HG03025 (cell line): ENCODE measurements around the gene CENPK.
"Not testable (repeated sequence)": the region's sequence is repeated elsewhere in the genome, so short reads cannot be mapped to it uniquely, and the experiment has no call there.

Experiments
- ATAC-seq: cut with Tn5 transposase; IDR thresholded peaks from one replicate; pipeline ENCODE4 v1.9.1; 2021; ENCODE audit warnings: mild to moderate bottlenecking, moderate library complexity; ENCODE audit not compliant: unreplicated experiment, low FRiP score

CENPK gene

GRCh38 chr5:65562731-65563701 is at the start of gene CENPK, which contains the start of gene PPWD1:
CENPK (minus strand) TSS chr5:65563168; CDS start chr5:65554907, 8,261 bp downstream.
PPWD1 (plus strand) TSS chr5:65563296; CDS start chr5:65563311, 15 bp downstream.
- peak; percentile 99 for ATAC-seq

DNA sequence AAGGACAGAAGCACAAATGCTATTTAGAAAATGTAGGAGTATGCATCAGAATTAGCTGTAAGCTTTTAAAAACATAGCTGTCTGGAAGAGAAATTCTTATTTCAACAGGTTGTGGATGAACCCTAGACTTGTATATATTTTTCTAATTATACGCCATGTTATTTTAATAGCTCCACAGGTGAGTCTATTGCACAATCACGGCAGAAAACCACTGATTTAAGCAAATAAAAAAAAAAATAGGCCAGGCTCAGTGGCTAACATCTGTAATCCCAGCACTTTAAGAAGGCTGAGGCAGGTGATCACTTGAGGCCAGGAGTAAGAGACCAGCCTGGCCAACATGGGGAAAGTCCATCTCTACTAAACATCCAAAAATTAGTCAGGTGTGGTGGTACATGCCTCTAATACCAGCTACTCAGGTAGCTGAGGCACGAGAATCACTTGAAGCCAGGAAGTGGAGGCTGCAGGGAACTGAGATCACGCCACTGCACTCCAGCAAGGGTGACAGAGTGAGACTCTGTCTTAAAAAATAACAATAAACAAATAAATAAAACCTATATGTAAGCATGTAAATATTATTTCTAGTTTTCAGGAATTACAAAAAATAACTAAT is 49.4 kb upstream of the CENPK start:
- no peak for ATAC-seq

- ATAC-seq, result no peak
Observed at GRCh38 chr5:65611524-65611923, 48.6 kb upstream of the CENPK start.

GRCh38 chr5:65601761-65602160 is 38.8 kb upstream of the CENPK start:
- ATAC-seq, result not testable (repeated sequence)

DNA sequence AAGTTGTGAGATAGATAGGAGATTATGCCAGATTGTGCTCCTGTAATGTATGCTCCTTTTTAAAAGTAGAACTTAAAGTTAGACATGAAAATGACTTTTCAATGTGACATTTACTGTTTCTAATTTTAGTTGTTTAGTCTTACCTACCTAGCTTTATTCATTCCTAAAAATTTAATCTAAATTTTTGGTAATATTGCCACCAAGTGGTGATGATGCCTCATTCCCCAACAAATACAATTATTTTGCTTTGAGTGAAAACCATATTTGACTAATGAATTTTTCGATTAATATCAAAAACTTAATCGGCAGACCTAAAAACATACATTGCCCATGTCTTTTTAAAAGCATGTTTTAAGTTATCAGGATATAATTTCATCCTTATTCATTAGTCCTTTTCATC is 25.7 kb upstream of the CENPK start:
- ATAC-seq, result no peak

DNA sequence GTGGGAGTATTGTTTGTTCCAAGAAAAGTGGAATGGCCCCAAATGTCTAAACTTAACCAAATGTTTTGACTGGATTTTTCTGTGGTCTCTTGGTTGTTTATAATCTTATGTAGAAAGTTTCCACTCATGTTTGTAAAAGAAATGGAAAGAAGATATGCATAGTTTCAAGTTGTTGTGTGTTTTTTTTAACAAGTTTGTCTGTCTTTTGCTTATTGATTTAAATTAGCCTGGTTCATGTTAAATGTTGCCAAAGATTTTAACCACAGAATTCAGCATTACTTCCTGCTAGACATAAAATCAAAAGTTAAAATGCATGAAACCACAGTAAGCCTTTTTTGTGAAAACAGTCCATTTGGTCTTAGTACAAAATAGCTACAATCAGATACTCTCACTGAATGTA is 14.2 kb upstream of the CENPK start:
- ATAC-seq, result no peak

DNA sequence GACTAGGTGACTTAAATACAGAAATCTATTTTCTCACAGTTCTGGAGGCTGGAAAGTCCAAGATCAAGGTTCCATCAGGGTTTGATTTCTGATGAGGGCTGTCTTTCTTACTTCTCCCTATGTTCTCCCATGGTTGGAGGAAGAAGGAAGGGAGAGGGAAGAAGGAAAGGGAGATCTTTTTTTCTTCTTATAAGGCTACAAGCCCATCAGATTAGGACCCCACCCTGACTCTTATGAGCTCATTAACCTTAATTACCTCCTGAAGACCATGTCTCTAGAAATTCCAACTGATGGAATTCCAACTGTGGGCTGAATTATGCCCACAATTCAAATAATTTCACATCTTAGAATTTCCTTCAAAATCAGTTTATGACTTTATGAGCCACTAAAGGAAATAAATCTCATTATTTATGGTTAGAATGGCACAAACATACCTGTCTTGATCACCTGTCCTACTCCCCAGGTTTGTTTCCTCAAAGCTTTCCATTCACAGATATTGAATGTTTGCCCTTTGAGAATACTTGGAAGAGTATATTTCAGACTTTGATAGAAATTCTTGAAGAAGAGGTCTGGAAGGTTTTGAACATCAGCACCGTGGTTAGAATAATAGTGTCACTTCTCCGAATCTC is 7.7 kb upstream of the CENPK start:
- ATAC-seq, result no peak

DNA sequence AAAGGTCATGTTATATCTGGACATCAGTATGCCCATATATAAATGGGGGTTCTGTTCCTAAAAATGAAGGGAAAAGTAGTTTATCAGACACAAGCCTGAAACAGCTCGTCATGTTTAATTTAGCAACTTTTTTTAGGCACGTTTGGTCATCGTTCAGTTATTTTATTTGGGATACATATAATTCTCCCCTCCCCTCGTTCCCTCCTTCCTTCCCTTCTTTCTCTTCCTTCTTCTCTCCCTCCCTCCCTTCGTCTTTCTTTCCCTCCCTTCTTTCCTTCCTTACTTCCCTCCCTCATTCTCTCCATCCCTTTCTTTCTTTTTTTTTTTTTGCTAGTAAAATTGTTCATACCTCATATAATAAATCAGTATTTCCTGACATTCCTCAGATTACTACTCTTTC is 3.5 kb upstream of the CENPK start:
- no peak for ATAC-seq

- ATAC-seq, result no peak
Observed at GRCh38 chr5:65563777-65564176, 809 bp upstream of the CENPK start.

- no peak for ATAC-seq
Observed at GRCh38 chr5:65556718-65557117, 6.2 kb downstream of the CENPK start.

GRCh38 chr5:65556181-65556580 is 6.8 kb downstream of the CENPK start:
- ATAC-seq, result no peak

- no peak for ATAC-seq
Observed at GRCh38 chr5:65555287-65555686, 7.7 kb downstream of the CENPK start.

- ATAC-seq, result no peak
Observed at GRCh38 chr5:65553941-65554340, 9.0 kb downstream of the CENPK start.

GRCh38 chr5:65548281-65548680 is 14.7 kb downstream of the CENPK start:
- ATAC-seq, result no peak

DNA sequence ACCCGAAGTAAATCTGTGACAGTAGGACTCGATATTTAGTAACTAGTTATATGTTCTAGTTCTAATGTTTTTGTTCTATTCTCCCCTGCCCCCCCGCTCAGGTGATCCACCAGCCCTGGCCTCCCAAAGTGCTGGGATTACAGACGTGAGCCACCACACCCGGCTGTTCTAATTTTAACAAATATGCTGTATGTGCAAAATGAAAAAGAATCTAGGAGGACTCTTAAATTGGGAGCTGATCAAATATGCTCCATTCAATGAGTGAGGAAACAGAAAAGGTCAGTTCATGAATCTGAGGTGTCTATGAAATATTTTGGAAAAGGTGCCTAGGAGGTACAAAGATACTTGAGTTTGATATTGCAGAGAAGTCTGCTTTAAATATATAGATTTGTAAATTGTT is 16.8 kb downstream of the CENPK start:
- no peak for ATAC-seq

- no peak for ATAC-seq
Observed at GRCh38 chr5:65544473-65544872, 18.5 kb downstream of the CENPK start.

GRCh38 chr5:65539827-65540226 is 23.1 kb downstream of the CENPK start:
- ATAC-seq, result no peak

DNA sequence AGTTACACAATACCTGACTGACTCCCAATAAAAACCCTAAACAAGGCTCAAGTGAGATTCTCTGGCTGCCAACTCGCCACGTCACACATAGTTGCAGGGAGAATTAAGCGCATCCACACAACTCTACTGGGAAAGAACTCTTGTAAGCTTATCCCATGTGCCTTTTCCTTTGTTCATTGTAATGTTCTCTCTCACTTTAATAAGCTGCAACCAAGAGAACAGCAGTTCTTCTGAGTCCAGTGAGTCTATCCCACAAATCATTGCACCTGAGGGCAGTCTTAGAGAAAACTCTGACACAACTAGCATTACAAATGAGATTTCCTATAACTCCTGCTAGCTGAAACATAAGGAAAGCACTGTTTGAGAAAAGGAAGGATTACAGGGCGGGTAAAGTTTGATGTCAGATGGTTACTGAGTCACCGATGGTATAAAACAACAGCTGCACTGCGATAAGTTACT is 27.4 kb downstream of the CENPK start:
- no peak for ATAC-seq

DNA sequence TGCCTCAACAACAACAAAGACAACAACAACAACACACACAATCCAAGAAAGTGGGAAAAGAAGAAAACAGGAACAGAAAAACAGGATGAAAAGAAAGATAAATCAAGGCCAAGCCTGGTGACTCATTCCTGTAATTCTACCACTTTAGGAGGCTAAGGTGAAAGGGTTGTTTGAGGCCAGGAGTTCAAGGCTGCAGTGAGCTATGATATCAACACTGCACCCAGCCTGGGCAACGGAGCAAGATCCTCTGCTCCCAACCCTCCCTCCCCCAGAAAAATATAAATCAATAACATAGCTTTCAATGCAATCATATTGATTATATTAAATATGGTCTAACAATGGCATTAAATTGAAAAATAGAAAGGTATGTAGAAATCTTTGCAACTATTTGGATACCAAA is 32.1 kb downstream of the CENPK start:
- ATAC-seq, result no peak

- no peak for ATAC-seq
Observed at GRCh38 chr5:65525726-65526125, 37.2 kb downstream of the CENPK start.
